ENCODE measurements around the gene ACSL1.

The ACSL1 gene

DNA sequence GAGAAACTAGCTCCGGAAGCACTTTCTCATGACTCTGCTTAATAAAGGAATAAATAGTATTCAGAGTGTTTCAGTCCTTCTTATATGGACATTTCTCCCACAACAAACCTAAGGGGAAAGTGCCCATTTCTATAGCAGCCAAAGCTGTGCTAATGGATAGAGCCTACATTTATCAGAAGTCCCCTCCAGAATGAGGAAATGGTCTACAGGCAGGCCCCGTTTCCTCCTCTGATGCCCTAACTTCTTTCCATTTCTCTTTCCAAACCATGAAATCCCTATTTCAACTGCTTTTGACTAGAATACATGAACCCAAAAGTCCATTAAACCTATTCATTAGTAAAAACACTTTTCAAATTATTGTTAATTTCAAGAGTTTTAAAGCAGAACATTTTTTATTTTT is 4.5 kb downstream of the ACSL1 start:
- H3K4me3 ChIP-seq (ENCODE audit: low read depth, low read length): no peak overlapping the region
- TF ChIP-seq CTCF (IDR thresholded peaks at IDR 0.05; ENCODE audit: borderline replicate concordance, insufficient read depth, low read depth, low read length): no peak

DNA sequence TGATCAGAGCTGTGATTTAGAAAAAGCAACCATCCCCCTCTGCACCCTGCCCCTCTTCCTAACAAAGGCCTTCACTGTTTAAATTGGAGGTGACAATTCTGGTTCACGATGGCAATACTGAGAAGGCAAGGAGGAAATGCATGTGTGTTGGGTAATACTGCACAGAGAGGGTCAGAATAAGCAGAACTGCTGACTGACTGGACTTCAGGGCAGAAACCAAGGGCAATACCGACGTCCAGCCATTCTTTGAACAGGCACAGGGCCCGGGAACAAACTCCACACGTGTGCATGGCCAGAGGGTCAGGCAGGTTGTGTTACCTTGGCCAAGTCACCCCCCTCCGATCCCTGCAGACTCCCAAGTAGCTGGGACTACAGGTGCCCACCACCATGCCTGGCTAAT is 6.0 kb downstream of the ACSL1 start:
- TF ChIP-seq CTCF (IDR thresholded peaks at IDR 0.05; ENCODE audit: borderline replicate concordance, insufficient read depth, low read depth, low read length): no peak
- no peak overlapping the region for H3K4me3 ChIP-seq (ENCODE audit: low read depth, low read length)

- no peak overlapping the region for H3K4me3 ChIP-seq (ENCODE audit: low read depth, low read length)
- no peak for TF ChIP-seq CTCF (IDR thresholded peaks at IDR 0.05; ENCODE audit: borderline replicate concordance, insufficient read depth, low read depth, low read length)
Measured at GRCh38 chr4:184818216-184818564, 7.6 kb downstream of the ACSL1 start.

GRCh38 chr4:184817494-184818215 is 8.1 kb downstream of the ACSL1 start:
- H3K4me3 ChIP-seq (ENCODE audit: low read depth, low read length): no peak overlapping the region
- no peak for TF ChIP-seq CTCF (IDR thresholded peaks at IDR 0.05; ENCODE audit: borderline replicate concordance, insufficient read depth, low read depth, low read length)

- no peak for TF ChIP-seq CTCF (IDR thresholded peaks at IDR 0.05; ENCODE audit: borderline replicate concordance, insufficient read depth, low read depth, low read length)
- no peak overlapping the region for H3K4me3 ChIP-seq (ENCODE audit: low read depth, low read length)
Measured at GRCh38 chr4:184816962-184817361, 8.8 kb downstream of the ACSL1 start.

DNA sequence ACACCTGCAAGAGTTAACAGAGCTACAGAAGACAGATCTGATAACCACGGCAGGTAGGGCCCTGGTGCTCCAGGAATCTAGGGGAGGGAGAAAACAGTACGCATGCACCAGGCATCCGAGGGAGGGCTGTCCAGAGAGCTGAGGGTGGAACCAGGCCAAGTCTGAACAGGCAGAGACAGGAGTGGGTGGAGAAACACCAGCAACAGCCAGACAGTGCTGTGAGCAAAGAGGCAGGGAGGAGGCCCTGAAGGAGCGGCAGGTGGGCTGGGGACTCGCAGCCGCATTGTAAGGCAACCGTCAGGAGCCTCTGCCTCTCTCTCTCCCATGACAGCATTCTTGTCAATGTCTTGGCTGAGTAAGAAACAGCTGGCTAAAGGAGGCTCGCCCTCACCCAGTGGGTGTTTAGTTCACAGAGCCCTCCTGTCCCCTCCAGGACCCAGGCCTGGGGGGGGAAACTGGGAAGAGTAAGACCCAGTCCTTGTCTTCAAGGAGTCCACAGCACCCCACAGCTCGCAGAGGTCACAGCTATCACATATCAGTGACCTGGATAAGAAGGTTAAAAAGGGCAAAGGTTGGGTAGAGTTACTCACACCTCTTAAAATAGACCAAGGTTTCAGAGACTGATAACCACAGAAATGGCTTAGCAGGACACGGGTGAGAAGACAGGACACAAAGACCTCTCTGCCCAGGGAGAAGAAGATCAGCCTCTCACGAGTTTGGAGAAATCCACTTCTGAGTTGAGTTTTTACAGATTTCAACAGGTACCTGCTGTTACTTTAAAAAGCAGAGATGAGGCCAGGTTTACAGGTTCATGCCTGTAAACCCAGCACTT is 10.5 kb downstream of the ACSL1 start:
- no peak for TF ChIP-seq CTCF (IDR thresholded peaks at IDR 0.05; ENCODE audit: borderline replicate concordance, insufficient read depth, low read depth, low read length)
- peak overlapping the region; percentile 31 for H3K4me3 ChIP-seq (ENCODE audit: low read depth, low read length)

DNA sequence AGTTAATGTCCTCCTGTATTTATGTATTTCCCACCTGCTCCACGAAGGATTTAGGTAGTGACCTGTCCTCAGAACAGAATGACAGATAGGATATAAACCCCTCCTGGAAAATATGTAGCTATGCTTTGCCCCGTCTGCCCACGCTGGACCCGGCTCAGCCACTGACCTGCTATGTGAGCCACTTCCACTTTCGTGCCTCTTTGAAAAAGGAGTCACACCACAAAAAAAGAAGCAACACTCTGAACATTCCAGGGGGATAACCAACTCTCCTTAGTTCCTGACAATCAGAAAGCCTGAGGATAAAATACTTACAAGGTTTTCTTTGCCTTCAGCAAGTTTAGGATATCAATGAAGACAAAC is 11.1 kb downstream of the ACSL1 start:
- H3K4me3 ChIP-seq (ENCODE audit: low read depth, low read length): peak overlapping the region; percentile 24
- TF ChIP-seq CTCF (IDR thresholded peaks at IDR 0.05; ENCODE audit: borderline replicate concordance, insufficient read depth, low read depth, low read length): no peak

Data from GM12875 (cell line).